ENCODE data around the gene PTRH1. TPM values are rescaled to one million over a fixed set of nuclear protein-coding genes. Genes with fewer than 3 reads are reported as not detected.
A peak's percentile ranks its signal among the peaks of the same experiment; 100 is the strongest.
"Not testable (repeated sequence)": the region's sequence is repeated elsewhere in the genome, so short reads cannot be mapped to it uniquely, and the experiment has no call there.

PTRH1 gene
- 26.9 and 35.5 TPM in 2 replicates for total RNA-seq (2014; rRNA removed; shearing (Covaris generic))
- polyA plus RNA-seq (2015; cell fraction: cytosol; rRNA removed): 39.2 and 49.0 TPM in 2 replicates
- 8.9 and 19.2 TPM in 2 replicates for polyA plus RNA-seq (2015; cell fraction: nucleus; rRNA removed)

- DNase-seq (ENCODE audit: low read depth, low spot score): peak; percentile 96
- in situ Hi-C loops (cut with HindIII; ENCODE audit: low pct_unique_long_range_greater_than_20kb, low sequenced_read_pairs): no loop called here
Measured at GRCh38 chr9:127715470-127716337, at the start of gene PTRH1, which contains the start of gene TTC16. Gene PTRH1 (minus strand): TSS chr9:127715663. CDS start chr9:127715639, 24 bp downstream. Gene TTC16 (plus strand): TSS chr9:127716079. CDS start chr9:127716146, 67 bp downstream.

DNA sequence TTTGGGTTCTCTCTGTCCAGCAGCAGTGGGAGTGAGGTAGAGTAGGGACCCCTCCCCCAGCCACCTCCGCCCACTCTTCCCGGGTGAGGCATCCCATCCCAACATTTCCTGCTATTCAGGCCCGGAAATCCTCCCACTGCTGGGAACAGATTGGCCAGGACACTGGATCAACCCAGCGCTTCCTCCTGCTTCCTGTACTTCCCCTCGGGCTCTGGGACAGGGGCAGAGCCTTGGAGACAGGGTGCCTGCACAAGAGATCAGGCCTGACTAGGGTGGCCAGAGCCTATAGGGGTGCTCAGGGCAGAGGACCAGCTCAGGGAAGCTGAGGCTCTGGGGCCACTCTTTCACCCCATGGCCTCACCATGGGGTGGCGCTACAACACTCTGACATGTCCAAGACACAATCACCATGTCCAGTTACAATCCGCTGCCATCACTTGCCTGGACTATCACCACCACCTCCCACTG, 48.5 kb upstream of the PTRH1 start:
- in situ Hi-C loops (cut with HindIII; ENCODE audit: low pct_unique_long_range_greater_than_20kb, low sequenced_read_pairs): no loop called here
- peak; percentile 68 for DNase-seq (ENCODE audit: low read depth, low spot score)

GRCh38 chr9:127762111-127762676, 46.7 kb upstream of the PTRH1 start:
- no peak for DNase-seq (ENCODE audit: low read depth, low spot score)
- in situ Hi-C loops (cut with HindIII; ENCODE audit: low pct_unique_long_range_greater_than_20kb, low sequenced_read_pairs): no loop called here

- in situ Hi-C loops (cut with HindIII; ENCODE audit: low pct_unique_long_range_greater_than_20kb, low sequenced_read_pairs): no loop called here
- DNase-seq (ENCODE audit: low read depth, low spot score): no peak
Measured at GRCh38 chr9:127761491-127761956, 46.1 kb upstream of the PTRH1 start.

DNA sequence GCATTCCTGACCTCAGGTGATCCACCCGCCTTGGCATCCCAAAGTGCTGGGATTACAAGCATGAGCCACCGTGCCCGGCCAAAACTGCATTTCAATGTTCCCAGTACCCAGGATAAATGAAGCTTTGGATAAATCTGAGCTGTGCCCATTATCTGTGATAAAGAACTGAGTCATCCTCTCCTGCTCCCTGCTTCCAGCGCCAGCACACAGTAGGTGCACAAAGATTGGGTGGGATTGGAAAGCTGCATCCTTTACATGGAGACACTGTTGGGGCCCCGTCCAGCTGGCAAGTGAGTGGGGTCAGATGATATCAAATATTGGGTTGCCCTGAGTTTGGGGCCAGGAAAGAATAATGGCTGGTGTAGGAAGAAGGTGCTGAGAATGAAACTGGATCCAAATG, 45.6 kb upstream of the PTRH1 start:
- in situ Hi-C loops (cut with HindIII; ENCODE audit: low pct_unique_long_range_greater_than_20kb, low sequenced_read_pairs): no loop called here
- no peak for DNase-seq (ENCODE audit: low read depth, low spot score)

DNA sequence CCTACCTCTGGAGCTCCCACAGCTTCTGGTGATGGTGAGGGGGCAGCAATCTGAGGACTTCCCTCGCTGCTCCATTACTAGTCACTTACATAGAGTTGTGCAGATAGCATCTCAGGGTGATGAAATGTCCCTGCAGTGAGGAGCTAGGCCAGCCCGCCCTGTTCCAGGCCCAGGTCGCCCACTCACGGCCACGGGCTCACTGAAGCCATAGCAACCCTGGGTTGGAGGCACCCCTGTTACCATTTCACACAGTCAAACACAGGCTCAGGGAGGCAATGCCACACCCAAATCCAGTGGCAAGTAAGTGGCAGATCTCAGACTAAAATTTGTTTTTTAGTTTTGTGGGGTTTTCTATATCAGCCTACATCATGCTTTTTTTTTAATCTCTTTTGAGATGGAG, 43.4 kb upstream of the PTRH1 start:
- DNase-seq (ENCODE audit: low read depth, low spot score): no peak
- in situ Hi-C loops (cut with HindIII; ENCODE audit: low pct_unique_long_range_greater_than_20kb, low sequenced_read_pairs): no loop called here

DNA sequence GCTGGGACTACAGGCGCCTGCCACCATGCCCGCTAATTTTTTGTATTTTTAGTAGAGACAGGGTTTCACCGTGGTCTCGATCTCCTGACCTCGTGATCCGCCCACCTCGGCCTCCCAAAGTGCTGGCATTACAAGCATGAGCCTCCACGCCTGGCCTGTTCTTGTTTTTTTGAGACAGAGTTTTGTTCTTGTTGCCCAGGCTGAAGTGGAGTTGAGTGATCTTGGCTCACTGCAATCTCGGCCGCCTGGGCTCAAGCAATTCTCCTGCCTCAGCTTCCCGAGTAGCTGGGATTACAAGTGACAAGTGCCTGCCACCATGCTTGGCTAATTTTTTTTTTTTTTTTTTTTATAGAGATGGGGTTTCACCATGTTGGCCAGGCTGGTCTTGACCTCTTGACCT, 41.3 kb upstream of the PTRH1 start:
- DNase-seq (ENCODE audit: low read depth, low spot score); in situ Hi-C loops (cut with HindIII; ENCODE audit: low pct_unique_long_range_greater_than_20kb, low sequenced_read_pairs): not testable (repeated sequence)

GRCh38 chr9:127756233-127756632, 40.8 kb upstream of the PTRH1 start:
- DNase-seq (ENCODE audit: low read depth, low spot score): no peak
- in situ Hi-C loops (cut with HindIII; ENCODE audit: low pct_unique_long_range_greater_than_20kb, low sequenced_read_pairs): no loop called here

DNA sequence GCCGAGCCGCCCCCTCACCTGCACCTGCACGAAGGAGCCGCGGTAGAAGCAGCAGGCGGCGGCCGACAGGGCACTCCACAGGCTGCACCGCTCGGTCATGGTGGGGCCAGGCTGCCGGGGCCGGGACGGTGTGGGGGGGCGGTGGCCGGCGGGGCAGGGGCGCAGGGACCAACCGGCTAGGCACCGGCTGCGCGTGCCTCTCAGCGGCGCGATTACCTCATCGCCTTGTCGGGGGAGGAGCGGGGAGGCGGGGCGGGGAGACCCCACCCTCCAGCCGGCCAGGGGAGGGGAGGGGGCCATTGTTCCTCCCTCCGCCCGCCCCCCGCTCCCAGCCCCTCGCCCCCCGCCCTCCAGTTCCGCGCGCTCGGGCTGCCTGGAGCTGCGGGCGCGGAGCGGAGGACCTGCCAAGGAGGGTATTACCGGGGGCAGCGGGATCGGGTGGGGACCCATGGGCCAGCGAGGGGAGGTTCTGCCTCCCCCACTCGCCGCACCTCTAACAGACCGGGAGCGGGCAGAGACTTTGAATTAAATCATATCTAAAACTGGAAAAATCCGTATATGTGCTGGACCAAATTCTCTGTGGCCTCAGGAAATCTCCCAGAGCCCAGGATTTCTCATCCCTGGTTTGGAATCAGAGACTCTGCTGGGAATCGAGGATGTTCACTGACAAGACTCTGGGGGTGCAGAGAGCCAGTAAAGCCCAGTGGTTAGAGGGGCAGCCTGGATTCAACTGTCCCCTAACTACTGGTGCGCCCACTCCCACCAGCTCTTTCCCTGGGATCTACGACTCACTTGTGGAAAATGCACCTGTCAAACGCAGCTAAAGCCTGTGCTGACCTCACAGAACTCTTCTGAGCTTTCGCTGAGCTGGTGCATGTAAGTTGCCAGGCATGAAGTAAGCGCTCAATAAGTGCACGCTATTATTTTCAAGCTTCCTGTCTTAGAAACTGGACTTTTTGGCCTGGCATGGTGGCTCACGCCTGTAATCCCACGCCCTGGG, 39.9 kb upstream of the PTRH1 start:
- no peak for DNase-seq (ENCODE audit: low read depth, low spot score)
- in situ Hi-C loops (cut with HindIII; ENCODE audit: low pct_unique_long_range_greater_than_20kb, low sequenced_read_pairs): no loop called here

DNA sequence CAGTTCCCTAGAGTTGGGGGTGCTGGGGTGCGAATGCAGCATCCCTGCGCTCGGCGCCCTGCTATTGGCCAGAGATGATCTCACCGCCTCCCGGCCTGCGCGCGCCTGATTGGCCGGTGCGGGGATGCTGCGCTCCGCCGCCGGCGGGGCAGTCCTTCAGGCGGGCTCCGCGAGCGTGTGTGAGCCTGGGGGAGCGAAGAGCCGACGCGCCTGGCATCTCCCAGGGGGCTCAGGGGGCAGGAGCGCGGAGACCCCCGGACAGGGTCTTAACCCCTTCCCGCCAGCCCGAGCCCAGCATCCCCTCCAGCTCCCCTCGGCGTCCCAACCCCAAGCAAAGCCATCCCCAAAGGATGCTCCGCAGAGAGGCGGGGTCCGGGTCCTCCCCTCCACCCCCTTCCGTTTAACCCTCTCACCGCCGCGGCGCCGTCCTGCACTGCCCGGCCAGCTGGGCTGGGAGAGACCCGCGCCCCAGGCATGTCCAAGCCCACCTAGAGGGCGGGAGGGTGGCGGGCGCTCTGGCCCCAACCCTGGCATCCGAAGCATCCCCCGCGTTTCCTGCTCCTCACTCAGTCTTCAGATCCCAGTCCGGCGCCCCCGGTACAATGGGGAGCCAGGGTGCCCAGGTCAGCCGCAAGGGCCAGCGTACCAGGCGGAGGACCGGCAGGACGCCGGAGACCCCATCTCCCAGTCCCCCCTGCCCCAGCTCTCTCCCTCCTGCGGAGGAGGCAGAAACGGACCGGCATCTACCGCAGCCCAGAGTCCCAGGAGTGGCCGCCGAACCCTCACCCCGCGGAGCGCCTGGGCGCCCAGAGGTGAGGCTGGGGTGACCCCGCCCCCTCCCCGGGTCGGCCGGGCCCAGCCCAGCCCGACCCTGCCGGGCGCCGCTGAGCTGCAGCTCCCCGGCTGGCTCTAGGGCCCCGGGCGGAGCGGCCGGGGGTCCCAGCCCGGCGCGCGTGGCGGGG, 38.9 kb upstream of the PTRH1 start:
- DNase-seq (ENCODE audit: low read depth, low spot score): peak; percentile 28
- in situ Hi-C loops (cut with HindIII; ENCODE audit: low pct_unique_long_range_greater_than_20kb, low sequenced_read_pairs): no loop called here

DNA sequence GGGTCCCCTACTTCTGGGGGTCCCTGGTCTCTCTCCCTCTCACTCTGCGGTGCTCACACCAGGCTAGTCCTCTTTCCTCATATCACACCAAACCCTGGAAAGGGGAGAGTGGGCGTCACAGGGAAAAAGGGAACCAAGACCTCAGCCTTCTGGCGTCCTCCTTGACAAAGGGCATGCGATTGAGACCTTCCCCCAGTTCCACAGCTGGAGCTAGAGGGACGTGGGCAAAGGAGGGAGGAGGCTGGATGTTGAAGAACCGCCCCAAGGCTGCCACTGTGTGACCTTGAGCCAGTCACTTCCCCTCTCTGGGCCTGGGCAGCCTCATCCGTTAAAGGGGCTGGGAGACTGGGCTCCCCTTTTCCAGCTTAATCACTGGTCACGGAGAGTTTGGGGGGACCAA, 38.2 kb upstream of the PTRH1 start:
- DNase-seq (ENCODE audit: low read depth, low spot score): no peak
- in situ Hi-C loops (cut with HindIII; ENCODE audit: low pct_unique_long_range_greater_than_20kb, low sequenced_read_pairs): no loop called here

DNA sequence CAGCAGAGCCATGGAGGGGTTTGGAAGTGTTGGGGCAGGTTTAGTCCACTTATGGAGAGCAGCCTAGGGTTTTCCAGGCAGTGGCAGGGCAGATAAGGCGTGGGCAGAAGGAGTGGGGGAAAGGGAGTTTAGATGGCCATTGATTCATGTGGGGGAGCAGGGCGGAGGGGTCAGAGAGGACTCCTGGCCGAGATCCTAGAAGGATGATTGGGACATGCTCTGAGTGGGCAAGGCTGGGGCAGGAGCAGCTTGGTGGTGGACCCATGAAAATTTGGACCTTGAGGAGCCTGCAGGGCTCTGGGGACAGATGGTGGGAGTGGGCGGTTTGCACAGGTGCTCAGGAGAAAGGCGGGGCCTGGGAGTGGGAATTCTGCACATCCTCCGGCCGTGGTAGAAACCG, 37.7 kb upstream of the PTRH1 start:
- no peak for DNase-seq (ENCODE audit: low read depth, low spot score)
- in situ Hi-C loops (cut with HindIII; ENCODE audit: low pct_unique_long_range_greater_than_20kb, low sequenced_read_pairs): no loop called here

- no peak for DNase-seq (ENCODE audit: low read depth, low spot score)
- in situ Hi-C loops (cut with HindIII; ENCODE audit: low pct_unique_long_range_greater_than_20kb, low sequenced_read_pairs): no loop called here
Measured at GRCh38 chr9:127751269-127752054, 36.0 kb upstream of the PTRH1 start.

- DNase-seq (ENCODE audit: low read depth, low spot score): no peak
- in situ Hi-C loops (cut with HindIII; ENCODE audit: low pct_unique_long_range_greater_than_20kb, low sequenced_read_pairs): no loop called here
Measured at GRCh38 chr9:127749090-127749787, 33.8 kb upstream of the PTRH1 start.

DNA sequence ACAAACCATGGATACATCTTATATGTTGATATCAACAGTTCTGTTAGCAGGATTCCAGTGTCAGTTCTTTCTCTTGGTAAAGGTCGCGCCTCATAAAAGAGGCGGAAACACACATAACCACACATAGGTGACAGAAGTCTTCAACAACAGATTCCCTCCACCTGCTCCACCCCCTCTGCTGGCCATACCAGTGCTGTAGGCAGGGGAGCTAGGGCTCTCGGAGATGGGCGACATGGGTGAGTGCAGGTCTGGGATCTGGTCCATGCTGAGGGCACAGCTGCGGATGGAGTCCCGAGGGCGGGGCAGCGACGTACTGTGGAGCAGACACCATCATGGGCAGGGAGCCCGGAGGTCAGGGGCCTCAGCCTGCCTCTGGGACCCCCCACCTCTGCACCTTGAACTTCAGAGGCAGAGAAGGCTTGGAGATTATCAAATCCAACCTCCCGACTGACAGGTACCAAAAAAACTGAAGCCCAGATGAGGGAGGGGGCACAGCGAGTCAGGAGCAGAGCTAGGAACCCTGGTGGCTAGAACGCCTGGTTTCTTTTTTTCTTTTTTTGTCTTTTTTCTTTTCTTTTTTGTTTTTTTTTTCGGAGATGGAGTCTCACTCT, 31.6 kb upstream of the PTRH1 start:
- in situ Hi-C loops (cut with HindIII; ENCODE audit: low pct_unique_long_range_greater_than_20kb, low sequenced_read_pairs): no loop called here
- DNase-seq (ENCODE audit: low read depth, low spot score): no peak
